ENCODE results near the gene MAGI2. TPM values are rescaled to one million over a fixed set of nuclear protein-coding genes. Genes with fewer than 3 reads are reported as not detected.

MAGI2 gene
- total RNA-seq, 2 experiments from 2014 or later, result 0.03 to 0.17 TPM

GRCh38 chr7:78395298-78396036 lies 1058.0 kb downstream of the MAGI2 start:
- no peak overlapping the region for H2AFZ ChIP-seq (ENCODE audit: low read length)
- H4K20me1 ChIP-seq (ENCODE audit: insufficient read depth, low read length), result no peaks in the 10 kb centered on the region
- no peak overlapping the region for H3K4me2 ChIP-seq (ENCODE audit: low read length)
- no peaks in the 10 kb centered on the region for H3K9me3 ChIP-seq (ENCODE audit: low read length)
- POLR2A ChIA-PET, result interaction anchor here (0.5 to 1.1 kb wide), 4 partner anchors 11 to 326 kb away, joined by 3 read pairs; no protein-coding TSS in a partner anchor
- DNase-seq (ENCODE audit: low spot score), result no peak
- intact Hi-C loops (cut with micrococcal nuclease; ENCODE audit: unreplicated experiment), result no loop called here
- no peaks in the 10 kb centered on the region for H3K36me3 ChIP-seq (ENCODE audit: insufficient read depth, low read length)
- no peaks in the 10 kb centered on the region for H3K9me2 ChIP-seq (ENCODE audit: insufficient read depth, low read length)
- no peaks in the 10 kb centered on the region for H3K79me2 ChIP-seq (ENCODE audit: insufficient read depth, low read depth, low read length)
- CTCF ChIA-PET (ENCODE audit: unreplicated experiment), result interaction anchor here (0.5 kb wide), 1 partner anchor 549 kb away, joined by 3 read pairs; no protein-coding TSS in a partner anchor
- no peak overlapping the region for H3K27ac ChIP-seq (ENCODE audit: low read depth, low read length, poor library complexity, severe bottlenecking)
- H3K4me1 ChIP-seq (ENCODE audit: insufficient read depth, low read length, poor library complexity, severe bottlenecking), result no peaks in the 10 kb centered on the region
- no TSS peak for BruUV-seq (replicated peaks)
- no peak overlapping the region for H3K4me3 ChIP-seq (ENCODE audit: low read depth, low read length, poor library complexity, severe bottlenecking)
- no peak for TF ChIP-seq EZH2phosphoT487 (IDR thresholded peaks at IDR 0.05; ENCODE audit: borderline replicate concordance, low read depth, low read length)
- TF ChIP-seq CTCF (conservative IDR thresholded peaks at IDR 0.05; ENCODE audit: low read length), result no peak

- no peaks in the 10 kb centered on the region for H3K9me2 ChIP-seq (ENCODE audit: insufficient read depth, low read length)
- CTCF ChIA-PET (ENCODE audit: unreplicated experiment), result no interaction called here
- H2AFZ ChIP-seq (ENCODE audit: low read length), result no peak overlapping the region
- H3K27ac ChIP-seq (ENCODE audit: low read depth, low read length, poor library complexity, severe bottlenecking), result no peak overlapping the region
- no peak for DNase-seq (ENCODE audit: low spot score)
- no TSS peak for BruUV-seq (replicated peaks)
- H3K9me3 ChIP-seq (ENCODE audit: low read length), result no peaks in the 10 kb centered on the region
- no peaks in the 10 kb centered on the region for H4K20me1 ChIP-seq (ENCODE audit: insufficient read depth, low read length)
- no peak overlapping the region for H3K4me2 ChIP-seq (ENCODE audit: low read length)
- POLR2A ChIA-PET, result no interaction called here
- no peak overlapping the region for H3K4me3 ChIP-seq (ENCODE audit: low read depth, low read length, poor library complexity, severe bottlenecking)
- H3K4me1 ChIP-seq (ENCODE audit: insufficient read depth, low read length, poor library complexity, severe bottlenecking), result no peaks in the 10 kb centered on the region
- H3K36me3 ChIP-seq (ENCODE audit: insufficient read depth, low read length), result no peaks in the 10 kb centered on the region
- H3K79me2 ChIP-seq (ENCODE audit: insufficient read depth, low read depth, low read length), result no peaks in the 10 kb centered on the region
- intact Hi-C loops (cut with micrococcal nuclease; ENCODE audit: unreplicated experiment), result no loop called here
- no peak for TF ChIP-seq EZH2phosphoT487 (IDR thresholded peaks at IDR 0.05; ENCODE audit: borderline replicate concordance, low read depth, low read length)
- TF ChIP-seq CTCF (conservative IDR thresholded peaks at IDR 0.05; ENCODE audit: low read length), result no peak
Observed at GRCh38 chr7:78389022-78389421, 1064.4 kb downstream of the MAGI2 start.

GRCh38 chr7:78386520-78386919 lies 1066.9 kb downstream of the MAGI2 start:
- no peak for DNase-seq (ENCODE audit: low spot score)
- intact Hi-C loops (cut with micrococcal nuclease; ENCODE audit: unreplicated experiment), result no loop called here
- no peaks in the 10 kb centered on the region for H3K36me3 ChIP-seq (ENCODE audit: insufficient read depth, low read length)
- H3K4me1 ChIP-seq (ENCODE audit: insufficient read depth, low read length, poor library complexity, severe bottlenecking), result no peaks in the 10 kb centered on the region
- BruUV-seq (replicated peaks), result no TSS peak
- H3K4me2 ChIP-seq (ENCODE audit: low read length), result no peak overlapping the region
- H3K4me3 ChIP-seq (ENCODE audit: low read depth, low read length, poor library complexity, severe bottlenecking), result no peak overlapping the region
- H3K9me3 ChIP-seq (ENCODE audit: low read length), result no peaks in the 10 kb centered on the region
- H3K27ac ChIP-seq (ENCODE audit: low read depth, low read length, poor library complexity, severe bottlenecking), result no peak overlapping the region
- TF ChIP-seq CTCF (conservative IDR thresholded peaks at IDR 0.05; ENCODE audit: low read length), result no peak
- no peak for TF ChIP-seq EZH2phosphoT487 (IDR thresholded peaks at IDR 0.05; ENCODE audit: borderline replicate concordance, low read depth, low read length)
- no peaks in the 10 kb centered on the region for H3K9me2 ChIP-seq (ENCODE audit: insufficient read depth, low read length)
- H4K20me1 ChIP-seq (ENCODE audit: insufficient read depth, low read length), result no peaks in the 10 kb centered on the region
- H3K79me2 ChIP-seq (ENCODE audit: insufficient read depth, low read depth, low read length), result no peaks in the 10 kb centered on the region
- ChIA-PET CTCF (ENCODE audit: unreplicated experiment) (no interaction called here), POLR2A (no interaction called here)
- no peak overlapping the region for H2AFZ ChIP-seq (ENCODE audit: low read length)
